ENCODE data around the gene LRRC8B.
A peak's percentile ranks its signal among the peaks of the same experiment; 100 is the strongest.

Gene LRRC8B

DNA sequence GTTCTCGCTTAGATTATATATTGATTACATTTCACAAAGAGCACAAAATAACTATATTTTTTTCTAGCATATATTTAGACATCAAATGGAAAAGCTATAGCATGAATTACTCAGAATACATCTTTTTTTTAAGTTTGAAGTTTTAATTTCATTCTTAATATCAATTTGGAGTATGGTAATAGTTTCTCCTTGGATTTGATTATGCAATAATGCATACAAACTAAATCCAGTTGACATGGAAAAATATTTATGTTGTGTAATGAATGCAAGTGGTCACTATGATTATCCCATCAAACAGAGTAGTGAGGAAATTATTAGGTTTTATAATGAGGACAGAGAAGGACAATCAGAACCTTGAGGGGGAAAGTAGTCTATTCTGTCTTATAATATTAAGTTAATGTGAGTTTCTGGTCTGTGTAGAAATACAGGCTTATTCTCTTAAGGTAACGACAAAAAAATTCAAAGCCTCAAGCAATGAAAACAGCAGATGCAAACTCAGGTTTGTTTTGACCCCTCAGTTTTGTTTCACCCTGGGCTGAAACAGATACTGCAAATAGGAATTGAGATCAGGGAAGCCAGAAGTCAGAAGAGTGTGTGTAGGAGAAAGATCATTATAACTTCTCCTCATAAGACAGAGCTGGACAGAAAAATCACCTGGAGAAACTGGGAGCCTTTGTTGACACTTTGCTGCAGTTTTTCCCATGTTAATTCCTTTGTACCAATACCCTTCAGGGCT, 23.7 kb downstream of the LRRC8B start:
- no peak for DNase-seq

DNA sequence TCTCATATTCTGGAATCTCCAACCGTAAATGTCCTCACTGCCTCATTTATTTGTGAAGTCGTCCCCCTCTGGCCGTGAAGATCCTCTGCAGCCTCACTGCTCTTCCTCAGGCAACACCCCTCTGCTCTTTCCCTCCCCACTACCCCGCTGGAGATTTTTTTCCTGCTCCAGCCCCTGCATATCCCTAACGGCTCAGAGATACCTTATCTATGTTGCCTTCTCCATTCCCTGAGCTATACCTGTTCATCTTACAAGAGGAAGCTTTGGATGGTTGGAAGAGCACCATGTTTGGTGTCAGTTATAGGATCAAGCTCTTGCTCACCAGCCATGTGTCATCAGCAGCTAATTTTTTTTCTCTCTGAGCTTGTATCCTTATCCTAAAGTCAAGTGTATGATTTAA, 26.4 kb downstream of the LRRC8B start:
- DNase-seq, result no peak

DNA sequence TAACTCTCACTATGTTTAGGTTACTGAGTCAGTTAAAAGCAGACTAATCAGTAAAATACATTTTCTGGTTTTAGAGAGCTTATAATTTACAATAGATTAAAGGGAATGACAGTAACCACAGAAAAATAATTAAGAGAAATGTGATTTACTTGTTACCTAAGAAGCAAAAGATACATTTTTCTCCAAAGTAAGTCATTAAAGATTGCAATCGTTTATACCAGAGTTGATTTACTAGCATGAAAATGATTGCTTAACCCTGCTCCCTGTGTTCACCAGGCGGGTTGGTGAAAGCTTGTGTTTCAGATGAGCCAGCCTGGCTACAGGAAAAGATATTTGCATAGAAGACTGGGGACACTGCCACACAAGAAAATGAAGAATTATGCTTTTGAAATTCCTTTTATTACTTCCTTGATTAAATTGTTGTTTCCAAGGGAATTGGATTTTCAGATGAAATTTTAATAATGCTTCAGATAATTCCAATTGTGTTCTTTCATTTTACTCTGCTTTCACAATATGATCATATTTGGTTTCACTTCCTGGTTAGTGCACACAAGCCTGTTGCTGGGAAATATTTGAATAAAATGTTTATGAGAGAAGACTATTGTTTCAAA, 27.9 kb downstream of the LRRC8B start:
- no peak for DNase-seq

DNA sequence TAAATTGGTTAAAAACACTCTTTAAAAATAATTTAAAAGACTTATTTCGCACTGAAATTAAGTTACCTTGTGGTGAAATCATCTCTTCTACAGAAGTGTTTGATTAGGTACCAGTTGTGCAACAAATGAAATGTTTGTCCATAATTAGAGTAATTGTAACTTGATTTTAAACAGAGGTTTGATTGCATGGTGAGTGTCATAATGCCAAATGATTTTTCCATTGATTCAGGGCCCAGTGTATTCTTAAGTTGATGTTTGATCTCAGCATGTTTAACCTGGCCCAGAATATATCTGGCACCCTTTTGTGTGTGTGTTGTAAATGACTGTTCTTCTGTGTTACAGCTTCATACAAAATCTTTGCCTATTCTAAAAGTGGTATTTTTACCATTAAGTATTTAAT, 28.5 kb downstream of the LRRC8B start:
- DNase-seq, result peak; percentile 50

DNA sequence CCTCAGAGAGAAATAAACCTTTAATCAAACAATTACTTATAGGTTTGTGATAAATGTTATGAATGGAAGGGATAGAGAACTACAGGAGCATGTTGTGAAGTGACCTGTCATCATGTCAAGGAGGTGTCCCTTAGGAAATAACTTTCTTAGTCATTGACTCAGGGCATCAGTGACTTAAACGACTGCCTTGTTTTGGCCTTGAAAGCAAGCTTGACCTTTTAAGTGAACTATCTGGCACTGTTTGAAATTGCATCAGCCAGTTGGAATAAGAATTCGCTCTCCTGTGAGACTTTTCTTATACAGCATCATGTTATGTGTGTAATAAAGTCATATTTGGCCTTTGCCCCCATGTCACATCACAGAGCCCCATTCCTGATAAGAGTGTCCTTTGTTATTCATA, 30.9 kb downstream of the LRRC8B start:
- DNase-seq, result no peak

DNA sequence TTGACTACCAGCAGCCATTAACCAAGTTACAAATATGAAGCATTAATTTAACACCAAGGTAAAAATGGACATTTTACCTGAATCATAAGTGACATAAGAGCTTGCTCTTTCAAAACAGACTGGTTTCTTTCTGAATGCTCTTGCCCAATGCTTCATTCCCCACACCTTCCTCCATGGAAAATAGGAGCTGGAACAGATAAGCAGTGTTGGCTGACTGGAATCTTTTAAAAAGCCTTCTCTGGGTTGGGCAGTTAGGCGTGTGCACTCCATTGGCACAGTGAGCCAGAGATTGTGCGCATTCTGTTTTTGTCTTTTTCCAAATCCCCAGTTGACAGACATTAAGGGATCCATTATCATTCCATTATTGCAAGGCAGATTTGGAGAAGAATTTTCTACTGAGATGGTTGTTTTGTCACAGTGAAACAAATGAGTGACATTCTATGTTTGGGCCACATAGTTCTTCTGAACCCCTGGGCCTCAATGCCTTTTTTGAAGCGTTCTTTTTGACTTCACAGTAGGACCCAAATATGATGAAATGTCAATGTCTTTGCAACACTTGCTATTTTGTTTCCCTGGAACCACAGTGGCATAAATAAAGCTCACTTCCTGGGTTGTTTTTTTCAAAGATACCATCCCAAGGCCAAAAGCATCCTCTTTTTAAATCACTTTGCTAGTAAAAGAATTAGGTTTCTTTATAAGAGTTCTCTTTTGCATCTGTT, 32.3 kb downstream of the LRRC8B start:
- no peak for DNase-seq

DNA sequence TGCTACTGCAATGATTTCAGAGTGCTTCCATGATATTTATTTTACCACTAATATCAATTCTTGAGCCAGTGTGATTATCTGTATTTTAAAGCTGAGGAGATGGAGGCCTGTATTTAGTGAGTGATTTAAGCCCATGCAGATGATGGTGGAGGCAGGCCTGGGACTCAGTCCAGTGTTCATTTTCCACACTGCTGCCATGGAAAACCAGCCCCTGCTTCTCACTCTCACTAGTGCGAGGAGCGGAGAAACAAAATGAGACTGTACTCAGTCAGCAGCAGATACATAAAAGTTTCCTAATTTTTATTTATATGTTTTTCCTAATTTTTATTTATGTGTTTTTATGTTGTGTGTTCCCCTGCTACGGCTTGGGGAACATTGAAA, 32.8 kb downstream of the LRRC8B start:
- no peak for DNase-seq

DNA sequence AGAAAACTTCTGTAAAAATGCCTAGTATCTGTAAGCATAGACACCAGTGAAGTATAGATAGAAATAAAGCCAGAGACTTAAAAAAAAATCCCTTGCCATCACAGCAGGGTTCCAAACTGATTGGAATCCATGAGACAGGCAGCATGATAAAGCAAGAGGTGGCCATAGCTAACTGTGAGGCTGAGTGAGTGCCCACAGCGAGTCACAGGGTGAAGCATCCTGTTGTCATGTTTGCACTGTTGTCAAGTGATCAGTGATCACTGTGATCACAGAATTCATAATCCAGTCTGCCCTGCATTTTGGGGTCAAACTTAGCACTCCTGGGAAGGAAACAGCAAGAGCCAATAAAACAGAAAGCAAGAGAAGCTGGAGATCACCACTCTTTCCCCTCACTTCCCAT, 33.3 kb downstream of the LRRC8B start:
- no peak for DNase-seq

DNA sequence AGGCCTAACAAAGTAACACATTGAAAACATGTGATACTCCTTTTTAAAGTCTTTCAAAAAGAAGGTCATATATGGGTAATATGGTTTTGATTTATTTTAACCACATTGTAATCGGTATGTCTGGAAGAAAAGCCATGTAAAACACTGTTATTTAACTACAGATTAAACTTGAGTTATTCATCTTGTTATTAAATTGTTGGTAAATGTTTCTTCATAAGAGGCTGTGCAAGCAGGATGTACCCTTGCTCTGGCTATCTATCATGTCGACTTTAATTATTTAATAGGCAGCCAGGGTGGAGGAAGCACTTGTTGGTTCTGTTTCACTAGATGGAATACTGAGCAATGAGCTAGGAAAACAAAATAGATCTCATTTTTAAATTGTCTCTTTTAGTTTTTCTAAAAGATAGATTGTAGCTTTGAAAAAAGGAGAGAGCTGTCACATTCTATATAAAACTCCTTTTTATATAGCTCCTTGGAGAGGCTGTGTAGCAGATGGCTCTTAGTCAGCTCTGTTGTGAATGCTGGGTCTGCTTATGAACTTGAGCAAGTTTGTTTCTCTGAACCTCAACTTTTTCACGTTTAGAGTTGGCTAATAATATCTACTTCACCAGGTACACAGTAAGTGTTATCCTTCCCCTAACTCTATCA, 39.5 kb downstream of the LRRC8B start:
- DNase-seq, result no peak

DNA sequence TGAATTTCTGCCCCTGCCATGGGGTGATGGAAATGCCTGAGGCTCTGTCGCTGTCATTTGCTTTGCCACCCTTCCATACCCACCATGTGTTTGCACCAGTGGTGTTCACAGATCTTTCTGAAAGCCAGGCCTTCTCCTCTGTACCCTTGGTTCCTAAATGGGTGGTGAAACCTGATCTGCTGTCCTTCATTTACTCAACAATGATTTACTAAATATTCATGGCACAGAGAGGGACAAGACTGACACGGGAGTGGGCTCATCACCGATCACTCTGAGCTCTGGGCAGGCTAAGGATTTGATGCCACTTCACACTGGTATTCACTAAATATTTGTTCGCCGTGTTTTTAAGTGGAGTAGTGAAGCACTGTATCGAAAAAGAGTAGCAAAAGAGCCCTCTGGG, 40.9 kb downstream of the LRRC8B start:
- DNase-seq, result no peak

DNA sequence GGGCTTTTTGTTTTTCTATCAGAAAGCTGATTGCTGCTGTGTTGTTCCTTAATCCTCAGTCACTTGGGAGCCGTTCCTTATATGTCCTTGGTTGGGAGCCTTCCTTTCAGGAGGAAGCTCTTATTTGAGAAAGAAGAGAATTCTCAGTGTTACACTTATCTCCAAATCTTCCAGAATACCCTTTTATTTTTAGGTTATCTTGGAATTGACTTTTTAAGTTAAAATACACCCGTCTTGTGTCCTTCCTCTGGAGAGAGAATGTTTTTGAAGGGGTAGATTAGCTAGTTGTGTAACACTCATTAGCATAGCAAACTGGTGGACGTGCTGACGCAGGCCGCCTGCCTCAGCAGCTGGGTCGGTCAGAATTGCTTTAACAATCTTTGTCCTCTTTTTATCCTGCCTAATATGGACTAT, 42.1 kb downstream of the LRRC8B start:
- no peak for DNase-seq

DNA sequence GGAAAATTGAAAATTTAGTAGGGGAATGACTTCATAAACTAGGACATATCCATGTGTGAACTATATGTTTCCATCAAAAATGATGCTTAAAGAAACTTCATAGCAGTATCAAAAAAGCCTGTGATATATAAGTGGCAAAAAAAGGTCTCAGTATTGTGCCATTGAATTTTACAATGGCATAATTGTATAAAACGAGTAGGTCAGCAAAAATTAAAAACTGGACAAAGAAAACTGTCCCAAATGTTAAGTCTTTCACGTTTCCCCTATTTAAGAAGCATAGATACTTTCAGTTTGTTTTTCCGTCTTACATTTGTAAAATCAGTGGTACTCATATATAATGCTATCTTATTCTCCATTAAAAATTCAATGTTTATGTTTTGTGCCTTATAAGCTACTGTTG, 43.2 kb downstream of the LRRC8B start:
- no peak for DNase-seq

DNA sequence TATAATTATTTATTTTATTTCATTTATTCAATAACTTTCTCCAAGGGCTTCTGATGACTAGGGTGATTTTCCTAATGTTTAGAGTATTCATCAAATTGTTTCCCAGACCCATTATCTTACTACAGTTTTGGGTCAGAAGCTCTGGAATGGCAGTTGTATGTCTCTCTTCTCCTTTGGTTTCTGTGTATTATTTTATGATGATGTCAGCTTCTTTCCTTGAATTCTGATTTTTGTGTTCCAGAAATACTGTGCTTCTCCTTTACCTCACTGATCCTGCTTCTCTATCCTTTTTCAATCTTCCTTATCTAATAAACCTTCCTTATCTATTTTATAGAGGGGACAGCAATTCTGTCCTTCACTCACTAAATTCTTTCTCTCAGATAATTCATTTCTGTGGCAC, 48.8 kb downstream of the LRRC8B start:
- DNase-seq, result no peak

DNA sequence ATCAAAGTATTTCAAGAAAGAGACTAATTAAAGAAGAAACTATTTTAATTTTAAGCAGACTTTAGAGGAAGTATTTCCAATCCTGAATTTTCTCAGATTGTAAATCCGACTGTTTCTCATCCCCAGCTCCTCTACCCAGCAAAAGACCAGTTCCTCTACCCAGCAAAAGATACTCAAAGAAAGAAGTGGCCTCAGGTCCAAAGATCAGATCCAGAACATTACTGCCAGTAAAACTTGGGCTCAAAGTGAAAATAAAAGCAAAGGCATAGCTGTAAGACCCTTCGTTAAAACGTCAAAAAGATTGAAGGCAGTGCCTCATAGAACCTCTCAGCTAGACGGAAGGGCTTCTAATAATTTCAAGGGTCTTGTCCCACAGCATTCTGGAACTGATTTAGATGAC, 50.0 kb downstream of the LRRC8B start:
- DNase-seq, result no peak

DNA sequence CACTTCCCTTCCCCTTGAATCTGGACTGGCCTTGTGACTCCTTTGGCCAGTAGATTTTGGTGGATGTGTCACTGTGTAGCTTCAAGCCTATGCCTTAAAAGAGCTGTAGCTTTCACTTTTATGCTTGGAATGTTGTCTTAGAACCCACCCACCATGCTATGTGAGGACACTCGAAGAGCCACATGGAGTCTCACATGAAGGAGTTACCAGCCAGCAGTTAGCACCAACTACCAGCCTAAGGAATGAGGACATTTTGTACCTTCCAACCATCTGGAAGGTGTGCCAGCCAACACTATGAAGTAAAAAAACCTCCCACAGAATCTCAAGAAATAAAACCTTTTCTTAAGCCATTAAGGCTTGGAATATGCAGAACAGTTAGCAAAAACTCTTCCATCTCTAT, 50.6 kb downstream of the LRRC8B start:
- no peak for DNase-seq

DNA sequence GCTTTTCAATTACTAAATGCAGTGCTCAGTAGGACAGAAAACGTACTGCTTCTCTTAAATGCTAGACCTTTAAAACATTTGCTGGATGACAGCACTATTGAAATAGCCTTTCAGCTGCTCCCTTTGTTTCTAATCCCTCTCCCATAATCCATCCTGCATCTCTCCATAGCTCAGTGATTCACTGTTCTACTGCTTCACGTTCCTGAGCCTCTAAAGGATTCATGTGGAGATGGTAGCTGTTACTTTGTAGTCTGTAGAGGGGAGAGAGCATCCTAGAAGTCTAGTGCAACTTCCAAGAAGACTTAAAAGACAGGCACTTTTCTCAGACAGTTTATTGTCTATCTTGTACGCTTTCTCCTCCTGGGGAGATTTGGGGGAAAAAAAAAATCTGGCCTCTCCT, 51.4 kb downstream of the LRRC8B start:
- DNase-seq, result peak; percentile 20

DNA sequence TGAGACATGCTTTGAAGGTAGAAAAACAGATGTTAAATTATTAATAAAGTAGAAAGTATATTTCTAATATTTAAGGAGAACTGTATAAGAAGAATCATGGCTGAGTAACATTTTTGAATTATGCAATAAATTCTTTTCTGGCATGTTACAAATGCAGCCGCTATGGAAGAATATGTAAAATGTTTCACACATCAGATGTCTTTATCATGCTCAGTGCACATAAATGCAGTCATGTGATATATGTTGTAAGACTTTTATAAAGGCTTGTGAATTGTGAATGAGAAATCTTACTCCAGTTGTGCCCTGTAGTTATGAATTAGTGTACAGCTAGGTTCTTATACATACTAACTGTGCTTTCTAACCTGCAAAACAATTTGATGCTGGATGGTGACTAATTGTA, 53.5 kb downstream of the LRRC8B start:
- no peak for DNase-seq

DNA sequence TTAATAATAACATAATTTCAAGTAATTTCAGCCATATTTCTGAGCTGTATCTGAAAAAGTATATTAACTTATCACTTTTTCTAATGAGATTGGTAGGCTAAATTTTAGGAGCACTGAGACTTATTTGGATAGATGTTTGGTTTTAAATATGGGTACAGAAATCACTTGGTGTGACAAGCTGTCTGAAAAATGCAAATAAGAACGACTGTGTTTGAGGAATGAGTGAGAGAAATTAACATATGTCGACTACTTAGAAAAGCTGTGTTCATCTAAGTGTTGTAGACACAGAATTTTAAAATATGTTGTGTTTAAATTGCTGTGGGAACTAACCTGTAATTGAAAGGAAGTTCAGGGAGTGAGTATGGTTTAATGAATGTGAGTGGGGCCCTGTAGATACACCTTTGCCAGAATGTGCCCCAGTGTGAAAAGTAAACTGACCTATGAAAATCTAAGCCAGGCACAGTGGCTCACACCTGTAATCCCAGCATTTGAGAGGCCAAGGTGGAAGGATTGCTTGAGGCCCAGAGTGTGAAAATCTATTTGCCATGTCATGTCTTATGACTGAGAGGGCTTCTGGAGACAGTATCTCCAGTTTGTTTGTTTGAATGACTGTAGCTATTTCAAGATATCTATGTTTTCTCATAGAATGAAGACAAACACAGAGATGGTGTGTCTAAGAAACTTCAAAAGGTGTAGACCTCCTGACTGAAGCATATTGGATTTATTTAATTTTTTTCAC, 54.5 kb downstream of the LRRC8B start:
- no peak for DNase-seq

DNA sequence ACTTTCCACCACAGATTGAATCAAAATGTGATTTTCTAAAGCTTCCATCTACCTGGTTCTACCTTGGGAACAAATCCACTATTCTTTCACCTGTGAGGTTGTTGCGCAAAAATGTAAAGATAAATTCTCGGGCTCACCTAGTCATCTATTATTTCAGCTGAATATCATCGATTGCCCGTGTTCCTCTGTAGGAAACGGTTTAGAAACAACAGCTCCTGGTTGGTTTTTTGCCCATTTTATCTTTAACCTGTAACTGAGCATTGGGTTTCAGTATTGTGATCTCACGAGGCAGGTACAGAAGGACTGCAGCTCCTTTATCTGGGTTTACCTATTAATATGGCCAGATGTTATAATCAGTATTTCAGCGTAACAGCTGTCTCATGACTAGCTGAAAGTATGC, 55.4 kb downstream of the LRRC8B start:
- no peak for DNase-seq

DNA sequence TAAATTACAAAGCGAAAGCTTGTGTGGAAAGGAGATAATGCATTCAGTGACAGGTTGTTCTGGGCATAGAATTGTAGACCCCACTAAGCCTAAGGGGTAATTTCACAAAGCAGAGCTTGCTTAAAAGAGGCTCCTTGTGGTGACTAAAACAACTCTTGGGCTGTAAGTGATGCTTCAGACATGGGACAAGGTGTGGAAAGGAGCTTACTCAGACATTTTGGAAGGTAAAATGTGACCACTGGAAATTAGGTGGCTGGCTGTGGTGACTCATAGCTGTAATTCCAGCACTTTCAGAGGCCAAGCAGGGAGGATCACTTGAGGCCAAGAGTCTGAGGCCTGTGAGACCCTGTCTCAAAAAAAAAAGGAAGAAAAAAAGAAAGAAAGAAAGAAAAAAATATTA, 57.2 kb downstream of the LRRC8B start:
- no peak for DNase-seq

DNA sequence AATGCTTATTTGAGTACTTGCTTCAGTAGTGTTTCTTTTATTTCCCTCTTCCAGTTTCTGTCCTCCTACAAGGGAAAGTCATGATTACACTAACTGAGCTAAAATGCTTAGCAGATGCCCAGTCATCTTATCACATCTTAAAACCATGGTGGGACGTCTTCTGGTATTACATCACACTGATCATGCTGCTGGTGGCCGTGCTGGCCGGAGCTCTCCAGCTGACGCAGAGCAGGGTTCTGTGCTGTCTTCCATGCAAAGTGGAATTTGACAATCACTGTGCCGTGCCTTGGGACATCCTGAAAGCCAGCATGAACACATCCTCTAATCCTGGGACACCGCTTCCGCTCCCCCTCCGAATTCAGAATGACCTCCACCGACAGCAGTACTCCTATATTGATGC, 57.9 kb downstream of the LRRC8B start:
- no peak for DNase-seq

DNA sequence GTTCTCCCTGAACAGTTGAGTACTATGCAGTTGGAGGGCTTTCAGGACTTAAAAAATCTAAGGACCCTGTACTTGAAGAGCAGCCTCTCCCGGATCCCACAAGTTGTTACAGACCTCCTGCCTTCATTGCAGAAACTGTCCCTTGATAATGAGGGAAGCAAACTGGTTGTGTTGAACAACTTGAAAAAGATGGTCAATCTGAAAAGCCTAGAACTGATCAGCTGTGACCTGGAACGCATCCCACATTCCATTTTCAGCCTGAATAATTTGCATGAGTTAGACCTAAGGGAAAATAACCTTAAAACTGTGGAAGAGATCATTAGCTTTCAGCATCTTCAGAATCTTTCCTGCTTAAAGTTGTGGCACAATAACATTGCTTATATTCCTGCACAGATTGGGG, 59.6 kb downstream of the LRRC8B start:
- DNase-seq, result no peak

DNA sequence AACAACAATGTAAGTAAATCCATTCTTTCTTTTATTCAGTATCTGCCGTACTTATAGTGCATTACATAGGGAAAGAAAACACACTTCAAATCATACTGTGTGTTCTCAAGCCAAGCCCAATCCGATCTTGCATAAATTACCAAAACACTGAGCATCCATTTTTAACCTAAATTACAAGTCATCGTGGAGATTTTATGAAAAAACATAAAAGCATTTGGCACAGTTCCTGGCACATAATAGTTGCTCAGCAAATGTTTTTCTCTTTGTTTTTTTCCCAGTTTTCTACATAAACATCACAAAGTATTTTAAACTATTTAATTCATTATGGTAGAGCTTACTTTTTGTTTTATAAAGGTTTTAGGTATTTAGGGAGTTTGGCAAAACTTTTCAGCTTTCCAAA, 60.2 kb downstream of the LRRC8B start:
- DNase-seq, result no peak
